Glomerular endothelial cell (primary cell): Measurements from ENCODE around the gene OIT3. TPM values are rescaled to one million over a fixed set of nuclear protein-coding genes. Genes with fewer than 3 reads are reported as not detected.
"Not testable (repeated sequence)": the region's sequence is repeated elsewhere in the genome, so short reads cannot be mapped to it uniquely, and the experiment has no call there.

Experiments
- DNase-seq: peaks from one replicate; pipeline ENCODE4 v3.0.0-alpha.2; 2011; ENCODE audit warnings: low read depth, low spot score; ENCODE audit errors: extremely low read depth
- total RNA-seq: library from RNA; depleted of rRNA; stranded (reverse); fragments of >200 nt; gene quantifications from 2 replicates; pipeline ENCODE4 v1.2.3, GENCODE V29; 2015

The OIT3 gene
- total RNA-seq, 1 donor from 2014 or later, result not detected

DNA sequence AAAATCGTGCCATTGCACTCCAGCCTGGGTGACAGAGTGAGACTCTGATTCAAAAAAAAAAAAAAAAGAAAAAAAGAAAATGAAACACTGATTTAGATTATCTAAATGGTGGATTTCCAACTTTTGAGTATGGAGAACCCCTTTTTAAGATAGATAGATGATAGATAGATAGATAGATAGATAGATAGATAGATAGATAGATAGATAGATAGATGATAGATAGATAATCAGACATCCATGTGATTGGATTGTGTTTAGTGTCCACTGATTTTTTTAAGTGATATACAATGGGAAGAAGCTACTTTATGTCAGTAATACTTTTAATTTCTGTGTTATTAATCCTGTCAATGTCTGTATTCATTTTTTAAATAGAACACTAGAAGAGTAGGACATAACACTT, 6.0 kb downstream of the OIT3 start:
- DNase-seq, result no peak

DNA sequence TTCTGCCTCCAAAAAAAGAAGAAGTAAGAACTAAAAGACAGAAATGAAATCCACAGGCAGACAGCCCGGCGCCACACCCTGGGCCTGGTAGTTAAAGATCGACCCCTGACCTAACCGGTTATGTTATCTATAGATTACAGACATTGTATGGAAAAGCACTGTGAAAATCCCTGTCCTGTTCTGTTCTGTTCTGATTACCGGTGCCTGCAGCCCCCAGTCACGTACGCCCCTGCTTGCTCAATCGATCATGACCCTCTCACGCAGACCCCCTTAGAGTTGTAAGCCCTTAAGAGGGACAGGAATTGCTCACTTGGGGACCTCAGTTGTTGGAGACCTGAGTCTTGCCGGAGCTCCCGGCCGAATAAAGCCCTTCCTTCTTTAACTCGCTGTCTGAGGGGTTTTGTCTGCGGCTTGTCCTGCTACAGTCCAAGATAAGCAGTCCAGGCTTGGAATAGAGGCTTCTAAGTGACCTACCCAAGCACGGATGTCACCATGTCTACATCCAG, 10.5 kb downstream of the OIT3 start:
- not testable (repeated sequence) for DNase-seq

DNA sequence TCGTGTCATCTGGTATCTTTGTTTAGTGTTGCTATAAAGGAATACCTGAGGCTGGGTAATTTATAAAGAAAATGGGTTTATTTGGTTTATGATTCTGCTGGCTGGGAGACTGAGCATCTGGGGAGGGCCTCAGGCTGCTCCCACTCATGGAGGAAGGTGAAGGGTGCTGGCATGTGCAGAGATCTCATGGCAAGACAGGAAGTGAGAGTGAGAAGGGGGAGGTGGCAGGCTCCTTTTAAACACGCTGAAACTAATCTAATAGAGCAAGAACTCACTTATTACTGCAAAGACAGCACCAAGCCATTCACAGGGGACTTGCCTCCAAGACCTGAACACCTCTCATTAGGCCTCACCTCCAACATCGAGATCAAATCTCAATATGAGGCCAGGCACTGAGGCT, 11.3 kb downstream of the OIT3 start:
- no peak for DNase-seq

DNA sequence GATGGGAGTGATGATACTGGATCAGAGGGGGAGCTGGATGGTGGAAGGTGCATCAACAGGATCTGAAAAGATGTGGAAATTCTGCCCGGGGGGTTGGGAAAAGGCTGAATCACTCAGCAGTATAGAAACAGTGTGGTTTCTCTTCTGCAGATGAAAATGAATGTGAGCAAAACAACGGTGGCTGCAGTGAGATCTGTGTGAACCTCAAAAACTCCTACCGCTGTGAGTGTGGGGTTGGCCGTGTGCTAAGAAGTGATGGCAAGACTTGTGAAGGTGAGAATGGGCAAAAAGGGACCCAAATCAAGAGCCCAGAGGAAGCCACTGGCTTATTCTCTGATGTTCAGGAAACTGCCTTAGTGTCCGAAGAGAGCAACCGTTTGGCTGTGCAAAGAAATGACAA, 12.9 kb downstream of the OIT3 start:
- DNase-seq, result no peak

DNA sequence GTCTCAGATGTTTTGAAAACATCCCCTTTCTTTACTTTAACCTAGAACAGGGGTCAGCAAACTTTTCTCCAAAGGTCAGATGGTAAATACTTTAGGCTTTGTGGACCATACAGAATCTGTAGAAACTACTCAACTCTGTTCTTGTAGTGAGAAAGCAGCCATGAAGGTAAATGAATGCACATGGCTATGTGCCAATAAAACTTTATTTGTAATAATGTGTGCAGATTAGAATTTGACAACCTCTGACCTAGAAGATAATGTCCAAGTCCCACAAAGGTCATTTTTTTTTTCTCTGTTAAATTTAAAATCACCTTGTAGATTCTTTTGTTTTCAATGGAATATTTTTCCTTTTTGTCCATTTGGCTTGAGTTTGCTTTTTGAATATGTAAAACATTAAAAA, 17.2 kb downstream of the OIT3 start:
- no peak for DNase-seq

DNA sequence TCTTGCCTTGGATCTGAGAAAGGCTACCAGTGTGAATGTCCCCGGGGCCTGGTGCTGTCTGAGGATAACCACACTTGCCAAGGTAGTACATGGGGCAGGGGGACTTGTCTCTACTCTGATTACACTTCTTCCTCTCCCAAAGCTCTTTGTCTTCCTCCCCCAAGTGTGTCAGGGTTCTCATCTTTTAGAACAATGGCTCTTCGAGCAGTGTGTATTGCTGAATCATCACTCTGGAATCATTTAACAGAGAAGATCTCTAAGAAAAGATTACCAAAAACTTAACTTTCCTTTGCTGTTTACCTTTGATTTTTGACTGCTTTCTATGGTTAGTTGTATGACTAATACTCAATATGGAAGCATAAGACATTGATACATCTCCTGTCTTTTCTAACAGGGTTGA, 18.2 kb downstream of the OIT3 start:
- DNase-seq, result no peak

DNA sequence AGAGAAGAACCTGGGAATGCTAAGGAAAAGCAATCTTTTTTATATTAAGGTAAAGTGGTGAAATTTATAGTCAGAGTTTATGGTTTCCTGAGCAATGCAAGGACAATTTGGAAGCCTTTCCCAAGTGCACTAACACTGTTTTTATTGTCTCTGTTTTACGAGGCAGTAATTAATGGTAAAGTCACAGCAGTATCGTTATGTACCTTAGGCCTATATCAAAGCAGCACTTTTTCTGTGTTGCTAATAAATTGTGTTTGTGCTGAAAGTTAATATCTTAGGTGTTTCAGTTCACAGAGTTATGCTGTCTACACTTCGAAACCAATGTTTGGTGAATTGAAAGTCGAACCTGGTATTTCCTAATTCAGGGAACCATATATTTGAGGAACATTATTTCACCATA, 19.2 kb downstream of the OIT3 start:
- DNase-seq, result no peak

DNA sequence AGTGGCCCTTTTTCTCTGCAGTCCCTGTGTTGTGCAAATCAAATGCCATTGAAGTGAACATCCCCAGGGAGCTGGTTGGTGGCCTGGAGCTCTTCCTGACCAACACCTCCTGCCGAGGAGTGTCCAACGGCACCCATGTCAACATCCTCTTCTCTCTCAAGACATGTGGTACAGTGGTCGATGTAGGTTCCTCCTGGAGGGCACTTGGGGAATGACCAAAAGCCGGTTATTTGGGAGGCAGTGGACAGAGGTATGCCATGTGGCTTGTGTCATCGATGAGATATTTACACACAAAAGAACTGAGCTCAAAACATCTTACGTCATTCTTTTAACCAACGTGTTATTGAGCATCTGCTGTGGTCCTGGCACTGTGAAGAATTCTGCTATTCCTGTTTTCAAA, 19.7 kb downstream of the OIT3 start:
- no peak for DNase-seq

DNA sequence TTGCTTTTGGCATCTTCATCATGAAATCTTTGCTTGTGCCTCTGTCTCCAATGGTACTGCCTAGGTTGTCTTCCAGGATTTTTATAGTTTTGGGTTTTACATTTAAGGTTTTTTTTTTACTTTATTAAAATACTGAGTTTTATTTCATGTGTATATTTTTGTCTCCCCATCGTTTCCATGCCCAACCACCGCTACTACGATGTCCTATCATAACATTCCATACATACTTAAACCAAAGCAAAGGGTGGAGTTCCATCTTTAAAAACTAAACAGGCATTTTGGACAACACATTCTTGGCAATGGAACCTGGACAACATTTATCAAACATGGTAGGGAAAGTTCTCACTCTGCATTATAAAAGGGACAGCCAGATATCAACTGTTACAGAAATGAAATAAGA, 23.7 kb downstream of the OIT3 start:
- not testable (repeated sequence) for DNase-seq

DNA sequence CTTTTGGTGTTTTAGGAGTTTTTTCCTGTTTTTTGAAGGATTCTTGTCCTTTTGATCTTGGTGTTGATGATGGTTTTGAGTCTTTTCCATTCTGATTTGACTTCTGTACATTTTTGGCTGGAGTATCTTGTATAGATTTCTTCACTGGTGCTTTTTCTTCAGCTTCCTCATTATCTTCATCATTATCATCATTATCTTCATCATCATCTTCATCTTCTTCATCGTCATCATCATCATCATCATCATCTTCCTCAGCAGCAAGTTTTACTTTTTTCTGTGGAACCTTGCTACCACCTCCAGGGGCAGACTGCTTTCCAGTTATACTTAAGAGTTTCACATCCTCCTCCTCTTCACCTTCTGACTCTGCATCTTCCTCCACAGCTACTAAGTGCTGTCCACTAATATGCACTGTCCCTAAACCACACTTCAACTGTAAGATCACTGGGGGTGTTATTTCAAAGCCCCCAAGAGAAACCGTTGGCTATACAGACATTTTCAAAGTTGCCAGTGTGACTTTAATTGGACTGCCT, 24.3 kb downstream of the OIT3 start:
- DNase-seq, result not testable (repeated sequence)

DNA sequence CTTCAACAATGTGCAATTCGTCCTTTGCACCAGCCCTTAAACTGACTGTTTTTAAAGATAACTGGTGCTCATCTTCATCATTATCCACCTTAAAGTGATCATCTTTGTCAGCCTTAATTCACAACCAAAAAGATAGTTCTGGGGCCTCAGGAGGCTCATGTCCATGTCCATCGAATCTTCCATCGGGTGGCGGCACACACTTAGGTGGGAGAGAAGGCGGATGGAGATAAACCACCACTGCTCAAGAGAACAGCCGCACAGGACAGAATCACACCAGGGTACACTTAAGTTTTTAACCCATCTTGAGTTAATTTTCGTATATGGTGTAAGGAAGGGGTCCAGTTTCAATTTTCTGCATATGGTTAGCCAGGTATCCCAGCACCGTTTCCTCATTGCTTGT, 24.8 kb downstream of the OIT3 start:
- no peak for DNase-seq

DNA sequence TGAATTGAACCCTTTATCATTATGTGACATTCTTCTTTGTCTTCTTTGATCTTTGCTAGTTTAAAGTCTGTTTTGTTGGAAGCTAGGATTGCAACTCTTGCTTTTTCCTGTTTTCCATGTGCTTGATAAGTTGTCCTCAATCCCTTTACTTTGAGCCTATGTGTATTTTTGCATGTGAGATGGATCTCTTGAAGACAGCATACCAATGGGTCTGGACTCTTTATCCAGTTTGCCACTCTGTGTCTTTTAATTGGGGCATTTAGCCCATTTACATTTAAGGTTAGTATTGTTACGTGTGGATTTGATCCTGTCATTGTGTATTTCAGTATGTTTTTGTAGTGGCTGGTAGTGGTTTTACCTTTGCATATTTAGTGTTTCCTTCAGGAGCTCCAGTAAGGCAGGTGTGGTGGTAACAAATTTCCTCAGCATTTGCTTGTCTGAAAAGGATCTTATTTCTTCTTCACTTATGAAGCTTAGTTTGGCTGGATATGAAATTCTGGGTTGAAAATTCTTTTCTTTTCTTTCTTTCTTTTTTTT, 27.7 kb downstream of the OIT3 start:
- DNase-seq, result not testable (repeated sequence)

DNA sequence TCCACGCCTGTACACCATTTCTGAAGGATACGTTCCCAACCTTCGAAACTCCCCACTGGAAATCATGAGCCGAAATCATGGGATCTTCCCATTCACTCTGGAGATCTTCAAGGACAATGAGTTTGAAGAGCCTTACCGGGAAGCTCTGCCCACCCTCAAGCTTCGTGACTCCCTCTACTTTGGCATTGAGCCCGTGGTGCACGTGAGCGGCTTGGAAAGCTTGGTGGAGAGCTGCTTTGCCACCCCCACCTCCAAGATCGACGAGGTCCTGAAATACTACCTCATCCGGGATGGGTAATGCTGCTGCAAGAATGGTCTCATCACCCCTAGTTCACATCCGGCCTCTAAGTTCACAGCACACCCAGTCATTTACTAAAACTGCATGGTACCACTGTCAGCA, 30.8 kb downstream of the OIT3 start:
- no peak for DNase-seq

DNA sequence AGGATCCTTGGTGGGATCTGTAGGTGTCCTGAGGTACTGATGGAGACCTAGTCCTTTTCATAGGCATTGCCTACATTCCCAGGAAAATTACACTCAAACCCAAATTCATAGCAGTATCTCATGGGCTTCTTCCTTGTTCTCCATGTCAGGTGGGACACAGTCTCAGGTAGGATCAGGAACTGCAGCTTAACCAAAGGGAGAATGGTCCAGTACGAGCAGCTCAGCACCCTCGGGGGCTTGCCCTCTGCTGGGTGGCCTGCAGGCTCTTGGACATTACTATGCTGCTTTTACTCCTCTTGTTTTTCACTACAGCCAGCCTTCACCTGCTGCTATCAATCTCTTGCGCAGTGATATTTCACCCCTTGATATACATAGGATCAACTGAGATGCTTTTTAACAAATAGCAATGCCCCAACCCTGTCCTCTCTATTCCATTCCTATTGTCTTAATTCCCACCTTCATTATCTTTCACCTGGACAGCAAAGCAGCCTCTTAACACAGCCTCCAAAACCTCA, 32.5 kb downstream of the OIT3 start:
- no peak for DNase-seq

DNA sequence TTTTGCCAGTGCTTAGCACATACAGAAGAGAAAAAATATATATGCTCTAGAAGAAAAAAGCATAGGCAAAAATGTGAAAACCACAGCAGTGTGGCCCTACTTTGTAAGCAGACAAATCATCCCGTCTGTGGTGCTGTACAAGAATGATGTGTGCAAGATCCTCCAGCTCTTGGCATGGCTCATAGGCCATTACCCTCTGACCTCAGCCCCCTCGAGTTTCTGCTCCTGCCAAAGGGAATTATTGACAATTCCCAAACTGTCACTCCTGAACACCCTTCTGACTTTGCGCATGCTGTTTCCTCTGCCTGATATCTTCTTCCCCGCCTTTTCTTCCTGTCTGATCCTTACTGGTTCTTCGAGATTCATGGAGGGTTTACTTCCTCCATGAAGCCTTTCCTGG, 33.9 kb downstream of the OIT3 start:
- no peak for DNase-seq

DNA sequence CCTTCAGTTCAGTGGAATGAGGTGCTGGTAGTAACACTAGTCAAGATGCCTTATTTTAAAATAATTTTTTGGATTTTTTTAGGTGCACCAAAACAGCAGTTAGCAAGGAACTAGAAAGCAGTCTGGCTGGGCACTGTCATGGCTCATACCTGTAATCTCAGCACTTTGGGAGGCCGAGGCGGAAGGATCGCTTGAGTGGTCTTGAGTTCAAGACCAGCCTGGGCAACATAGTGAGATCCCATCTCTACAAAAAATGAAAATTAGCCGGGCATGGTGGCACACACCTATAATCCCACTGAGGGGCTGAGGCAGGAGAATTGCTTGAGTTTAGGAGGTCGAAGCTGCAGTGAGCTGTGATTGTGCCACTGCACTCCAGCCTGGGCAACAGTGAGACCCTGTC, 35.3 kb downstream of the OIT3 start:
- DNase-seq, result no peak

DNA sequence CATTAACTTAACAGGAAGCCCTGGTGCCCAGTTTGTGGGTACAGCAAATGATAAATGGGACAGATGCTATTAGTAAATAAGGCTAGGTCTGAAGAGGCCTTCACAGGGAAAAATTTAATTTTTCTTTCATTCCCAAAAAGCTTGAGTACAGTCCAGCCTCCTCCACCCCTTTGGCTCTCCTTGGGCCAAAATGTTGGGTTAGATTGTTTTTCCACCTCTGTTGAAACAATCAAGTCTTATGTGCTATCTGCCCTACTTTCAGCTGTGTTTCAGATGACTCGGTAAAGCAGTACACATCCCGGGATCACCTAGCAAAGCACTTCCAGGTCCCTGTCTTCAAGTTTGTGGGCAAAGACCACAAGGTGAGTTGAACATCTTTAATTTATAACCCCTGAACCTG, 36.7 kb downstream of the OIT3 start:
- DNase-seq, result no peak

DNA sequence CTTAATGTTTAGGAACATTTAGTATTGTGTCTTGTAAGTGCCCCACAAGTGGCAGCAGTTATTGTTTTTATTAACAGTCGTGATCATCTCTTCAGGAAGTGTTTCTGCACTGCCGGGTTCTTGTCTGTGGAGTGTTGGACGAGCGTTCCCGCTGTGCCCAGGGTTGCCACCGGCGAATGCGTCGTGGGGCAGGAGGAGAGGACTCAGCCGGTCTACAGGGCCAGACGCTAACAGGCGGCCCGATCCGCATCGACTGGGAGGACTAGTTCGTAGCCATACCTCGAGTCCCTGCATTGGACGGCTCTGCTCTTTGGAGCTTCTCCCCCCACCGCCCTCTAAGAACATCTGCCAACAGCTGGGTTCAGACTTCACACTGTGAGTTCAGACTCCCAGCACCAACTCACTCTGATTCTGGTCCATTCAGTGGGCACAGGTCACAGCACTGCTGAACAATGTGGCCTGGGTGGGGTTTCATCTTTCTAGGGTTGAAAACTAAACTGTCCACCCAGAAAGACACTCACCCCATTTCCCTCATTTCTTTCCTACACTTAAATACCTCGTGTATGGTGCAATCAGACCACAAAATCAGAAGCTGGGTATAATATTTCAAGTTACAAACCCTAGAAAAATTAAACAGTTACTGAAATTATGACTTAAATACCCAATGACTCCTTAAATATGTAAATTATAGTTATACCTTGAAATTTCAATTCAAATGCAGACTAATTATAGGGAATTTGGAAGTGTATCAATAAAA, 38.9 kb downstream of the OIT3 start:
- DNase-seq, result no peak

DNA sequence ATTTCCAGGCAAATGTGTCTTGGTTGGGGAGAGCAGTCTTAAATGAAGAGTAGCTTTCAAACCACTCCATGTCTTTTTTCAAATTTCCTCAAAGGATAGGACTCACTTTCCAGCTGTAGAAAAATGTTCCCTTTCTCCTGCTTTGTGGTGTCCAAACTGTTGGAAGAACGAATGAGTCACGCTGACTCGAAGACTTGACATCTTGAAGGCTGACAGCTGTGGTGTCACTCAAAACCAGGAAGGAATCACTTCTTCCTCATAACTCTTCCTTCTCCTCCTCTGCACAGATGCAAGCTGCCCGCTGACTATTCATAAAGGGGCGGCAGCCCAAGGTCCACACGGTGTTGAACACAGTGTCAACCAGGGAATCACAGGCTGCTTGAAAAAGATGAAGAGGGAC, 41.8 kb downstream of the OIT3 start:
- DNase-seq, result no peak

DNA sequence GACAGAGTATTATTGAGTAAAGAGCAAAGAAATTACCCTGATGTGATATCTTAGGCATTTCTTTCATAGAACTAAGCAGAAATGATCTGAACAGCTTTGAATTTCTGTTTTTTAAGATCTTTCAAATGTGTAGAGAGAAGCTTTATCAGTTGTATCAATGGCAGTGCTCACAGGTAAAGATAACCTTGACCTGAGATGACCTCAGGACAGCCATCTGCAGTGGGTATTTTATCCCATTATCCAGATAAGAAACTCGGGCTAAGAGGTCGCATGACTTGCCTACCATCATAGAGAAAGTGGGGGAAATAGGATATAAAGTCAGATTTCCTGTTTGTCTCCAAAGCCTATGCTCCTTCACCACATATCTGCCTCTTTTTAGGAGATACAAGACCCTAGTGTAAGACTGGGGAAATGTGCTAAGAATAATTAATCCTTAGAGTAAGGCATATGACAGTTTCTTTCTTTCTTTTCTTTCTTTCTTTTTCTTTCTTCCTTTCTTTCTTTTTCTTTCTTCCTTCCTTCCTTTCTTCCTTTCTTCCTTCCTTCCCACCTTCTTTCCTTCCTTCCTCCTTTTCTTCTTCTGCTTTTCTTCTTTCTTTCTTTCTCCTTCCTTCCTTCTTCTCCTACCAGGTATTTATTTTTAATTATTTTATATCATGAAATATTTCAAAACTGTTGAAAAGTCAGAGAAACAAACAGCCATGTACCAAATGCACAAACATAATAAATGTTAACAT, 50.1 kb downstream of the OIT3 start:
- DNase-seq, result no peak

DNA sequence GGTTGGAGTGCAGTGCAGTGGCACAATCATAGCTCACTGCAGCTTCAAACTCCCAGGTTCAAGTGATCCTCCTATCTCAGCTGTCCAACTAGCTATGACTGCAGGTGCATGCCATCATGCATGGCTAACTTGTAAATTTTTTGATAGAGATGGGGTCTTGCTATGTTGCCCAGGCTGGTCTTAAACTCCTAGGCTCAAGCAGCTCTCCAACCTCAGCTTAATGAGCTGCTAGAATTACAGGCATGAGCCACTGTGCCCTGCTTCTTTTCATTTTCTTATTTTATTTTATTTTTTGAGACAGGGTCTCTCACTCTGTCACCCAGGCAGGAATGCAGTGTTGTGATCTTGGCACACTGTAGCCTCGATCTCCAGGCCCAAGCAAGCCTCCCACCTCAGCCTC, 53.4 kb downstream of the OIT3 start:
- DNase-seq, result no peak

DNA sequence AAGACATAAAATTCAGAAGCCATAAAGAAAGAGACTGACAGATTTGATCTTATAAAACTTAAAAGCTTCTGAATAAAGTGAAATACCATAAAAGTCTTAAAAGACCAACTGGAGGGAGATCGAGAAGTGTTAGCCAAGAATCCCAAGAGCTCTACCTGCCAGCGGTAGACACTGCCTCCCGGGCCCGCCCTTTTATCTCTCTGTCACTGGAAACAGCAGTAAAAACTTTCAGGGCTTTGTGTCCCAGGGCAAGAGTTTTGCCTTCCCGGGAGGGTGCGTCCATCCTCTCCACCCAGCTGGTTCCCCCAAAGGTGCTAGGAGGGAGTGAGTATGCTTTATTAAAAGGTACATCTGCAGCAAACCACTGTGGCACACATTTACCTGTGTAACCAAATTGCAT, 55.2 kb downstream of the OIT3 start:
- DNase-seq, result no peak
